IPS-15b (cell line): ENCODE data around the gene CREBBP.

Source experiments
- H3K27me3 ChIP-seq: one replicate; pipeline ENCODE4 v1.6.1; 2013; ENCODE audit warnings: low read length; ENCODE audit not compliant: control insufficient read depth, insufficient read depth
- H3K36me3 ChIP-seq: one replicate; pipeline ENCODE4 v1.6.1; 2013; ENCODE audit warnings: low read length; ENCODE audit not compliant: control insufficient read depth, insufficient read depth
- H3K4me1 ChIP-seq: one replicate; pipeline ENCODE4 v1.6.1; 2013; ENCODE audit warnings: mild to moderate bottlenecking, low read length; ENCODE audit not compliant: control insufficient read depth, insufficient read depth
- H3K4me3 ChIP-seq: one replicate; pipeline ENCODE4 v1.5.1; 2013; ENCODE audit warnings: low read depth, low read length
- H3K9ac ChIP-seq: one replicate; pipeline ENCODE4 v1.6.1; 2013; ENCODE audit warnings: low read depth, mild to moderate bottlenecking, low read length
- H3K9me3 ChIP-seq: one replicate; pipeline ENCODE4 v1.6.1; 2013; ENCODE audit warnings: mild to moderate bottlenecking, low read length; ENCODE audit not compliant: control insufficient read depth, insufficient read depth

Gene CREBBP

GRCh38 chr16:3864562-3864961 is 16.0 kb downstream of the CREBBP start:
- no peak overlapping the region for H3K9ac ChIP-seq
- H3K36me3 ChIP-seq: no peaks in the 10 kb centered on the region
- H3K4me1 ChIP-seq: peaks cover 9% of the 10 kb centered on the region
- H3K27me3 ChIP-seq: no peaks in the 10 kb centered on the region
- no peaks in the 10 kb centered on the region for H3K9me3 ChIP-seq
- no peak overlapping the region for H3K4me3 ChIP-seq

- Histone ChIP-seq H3K4me3 (no peak overlapping the region), H3K9me3 (no peaks in the 10 kb centered on the region), H3K9ac (no peak overlapping the region), H3K4me1 (peaks cover 9% of the 10 kb centered on the region), H3K36me3 (no peaks in the 10 kb centered on the region), H3K27me3 (no peaks in the 10 kb centered on the region)
These were observed 16.9 kb downstream of the CREBBP start for GRCh38 chr16:3863587-3863986.

- Histone ChIP-seq H3K4me3 (no peak overlapping the region), H3K27me3 (no peaks in the 10 kb centered on the region), H3K36me3 (no peaks in the 10 kb centered on the region), H3K9ac (no peak overlapping the region), H3K4me1 (peaks cover 18% of the 10 kb centered on the region), H3K9me3 (no peaks in the 10 kb centered on the region)
These were observed 18.6 kb downstream of the CREBBP start for GRCh38 chr16:3861808-3862451.

- H3K4me3 ChIP-seq: no peak overlapping the region
- H3K9ac ChIP-seq: no peak overlapping the region
- no peaks in the 10 kb centered on the region for H3K36me3 ChIP-seq
- H3K9me3 ChIP-seq: no peaks in the 10 kb centered on the region
- peaks cover 22% of the 10 kb centered on the region for H3K4me1 ChIP-seq
- no peaks in the 10 kb centered on the region for H3K27me3 ChIP-seq
These were observed 20.6 kb downstream of the CREBBP start for GRCh38 chr16:3859889-3860288.

- Histone ChIP-seq H3K4me1 (peaks cover 22% of the 10 kb centered on the region), H3K27me3 (no peaks in the 10 kb centered on the region), H3K36me3 (no peaks in the 10 kb centered on the region), H3K4me3 (no peak overlapping the region), H3K9me3 (no peaks in the 10 kb centered on the region), H3K9ac (no peak overlapping the region)
These were observed 21.7 kb downstream of the CREBBP start for GRCh38 chr16:3858801-3859200.

- Histone ChIP-seq H3K4me3 (no peak overlapping the region), H3K36me3 (no peaks in the 10 kb centered on the region), H3K27me3 (no peaks in the 10 kb centered on the region), H3K4me1 (peaks cover 22% of the 10 kb centered on the region), H3K9ac (no peak overlapping the region), H3K9me3 (no peaks in the 10 kb centered on the region)
These were observed 23.1 kb downstream of the CREBBP start for GRCh38 chr16:3857189-3858043.

- H3K9me3 ChIP-seq: no peaks in the 10 kb centered on the region
- no peak overlapping the region for H3K9ac ChIP-seq
- no peaks in the 10 kb centered on the region for H3K27me3 ChIP-seq
- H3K4me3 ChIP-seq: no peak overlapping the region
- H3K4me1 ChIP-seq: peaks cover 17% of the 10 kb centered on the region
- no peaks in the 10 kb centered on the region for H3K36me3 ChIP-seq
These were observed 24.0 kb downstream of the CREBBP start for GRCh38 chr16:3856367-3857141.

GRCh38 chr16:3854750-3855541 is 25.6 kb downstream of the CREBBP start:
- Histone ChIP-seq H3K9ac (no peak overlapping the region), H3K27me3 (no peaks in the 10 kb centered on the region), H3K36me3 (peaks cover 5% of the 10 kb centered on the region), H3K9me3 (no peaks in the 10 kb centered on the region), H3K4me1 (peaks cover 14% of the 10 kb centered on the region), H3K4me3 (no peak overlapping the region)

GRCh38 chr16:3850544-3850899 is 30.0 kb downstream of the CREBBP start:
- no peaks in the 10 kb centered on the region for H3K9me3 ChIP-seq
- no peak overlapping the region for H3K4me3 ChIP-seq
- H3K27me3 ChIP-seq: no peaks in the 10 kb centered on the region
- peaks cover 5% of the 10 kb centered on the region for H3K36me3 ChIP-seq
- no peak overlapping the region for H3K9ac ChIP-seq
- H3K4me1 ChIP-seq: no peaks in the 10 kb centered on the region

- no peaks in the 10 kb centered on the region for H3K27me3 ChIP-seq
- H3K4me3 ChIP-seq: no peak overlapping the region
- no peak overlapping the region for H3K9ac ChIP-seq
- H3K9me3 ChIP-seq: no peaks in the 10 kb centered on the region
- peaks cover 5% of the 10 kb centered on the region for H3K36me3 ChIP-seq
- no peaks in the 10 kb centered on the region for H3K4me1 ChIP-seq
These were observed 30.6 kb downstream of the CREBBP start for GRCh38 chr16:3849751-3850543.
